ENCODE measurements around the gene OSBPL7.

OSBPL7 gene

DNA sequence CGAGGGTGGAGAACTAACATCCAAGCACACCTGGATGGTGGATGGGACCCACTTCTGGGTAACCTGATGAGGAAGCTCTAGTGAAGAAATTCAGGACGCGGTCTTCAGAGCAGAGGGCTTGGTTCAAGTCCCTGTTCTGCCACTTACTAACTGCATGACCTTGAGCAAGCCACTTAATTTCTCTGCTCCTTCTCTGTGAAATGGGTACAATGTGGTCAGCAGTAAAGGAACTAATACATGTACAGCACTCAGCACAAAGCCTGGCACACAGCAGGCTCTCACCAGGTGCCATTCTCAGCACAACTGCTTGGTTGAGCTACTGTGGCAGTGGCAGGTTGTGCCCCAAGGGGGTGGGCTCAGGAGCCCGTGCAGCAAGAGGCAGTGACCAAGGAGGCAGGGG, 1.9 kb upstream of the OSBPL7 start:
- DNase-seq (ENCODE audit: low read depth), result no peak
- TF ChIP-seq, protein P1, sequence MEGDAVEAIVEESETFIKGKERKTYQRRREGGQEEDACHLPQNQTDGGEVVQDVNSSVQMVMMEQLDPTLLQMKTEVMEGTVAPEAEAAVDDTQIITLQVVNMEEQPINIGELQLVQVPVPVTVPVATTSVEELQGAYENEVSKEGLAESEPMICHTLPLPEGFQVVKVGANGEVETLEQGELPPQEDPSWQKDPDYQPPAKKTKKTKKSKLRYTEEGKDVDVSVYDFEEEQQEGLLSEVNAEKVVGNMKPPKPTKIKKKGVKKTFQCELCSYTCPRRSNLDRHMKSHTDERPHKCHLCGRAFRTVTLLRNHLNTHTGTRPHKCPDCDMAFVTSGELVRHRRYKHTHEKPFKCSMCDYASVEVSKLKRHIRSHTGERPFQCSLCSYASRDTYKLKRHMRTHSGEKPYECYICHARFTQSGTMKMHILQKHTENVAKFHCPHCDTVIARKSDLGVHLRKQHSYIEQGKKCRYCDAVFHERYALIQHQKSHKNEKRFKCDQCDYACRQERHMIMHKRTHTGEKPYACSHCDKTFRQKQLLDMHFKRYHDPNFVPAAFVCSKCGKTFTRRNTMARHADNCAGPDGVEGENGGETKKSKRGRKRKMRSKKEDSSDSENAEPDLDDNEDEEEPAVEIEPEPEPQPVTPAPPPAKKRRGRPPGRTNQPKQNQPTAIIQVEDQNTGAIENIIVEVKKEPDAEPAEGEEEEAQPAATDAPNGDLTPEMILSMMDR (IDR thresholded peaks at IDR 0.05; ENCODE audit: low read depth, low read length, missing control alignments), result no peak
- no peak overlapping the region for H3K4me3 ChIP-seq (ENCODE audit: low read depth, low read length)

DNA sequence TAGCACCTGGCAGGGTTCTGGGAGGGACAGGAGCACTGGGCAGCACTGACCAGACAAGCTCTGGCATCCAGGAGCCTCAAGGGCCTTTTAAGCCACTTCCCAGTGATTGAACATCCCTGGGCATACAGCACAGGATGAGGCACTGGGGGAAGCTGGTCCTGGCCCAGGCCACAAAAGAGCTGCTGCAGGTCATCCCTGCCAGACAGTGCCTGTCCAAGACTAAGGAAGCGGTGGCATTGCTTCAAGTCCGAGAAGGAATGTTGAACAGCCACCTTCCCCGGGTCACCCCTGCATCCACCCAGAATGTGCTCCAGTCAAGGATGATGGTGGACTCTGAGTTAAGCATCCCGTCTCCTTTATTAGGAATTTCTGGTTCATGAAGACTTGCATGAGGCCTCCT, 1.2 kb upstream of the OSBPL7 start:
- TF ChIP-seq, protein P1 (IDR thresholded peaks at IDR 0.05; ENCODE audit: low read depth, low read length, missing control alignments), result no peak
- no peak overlapping the region for H3K4me3 ChIP-seq (ENCODE audit: low read depth, low read length)
- no peak for DNase-seq (ENCODE audit: low read depth)

DNA sequence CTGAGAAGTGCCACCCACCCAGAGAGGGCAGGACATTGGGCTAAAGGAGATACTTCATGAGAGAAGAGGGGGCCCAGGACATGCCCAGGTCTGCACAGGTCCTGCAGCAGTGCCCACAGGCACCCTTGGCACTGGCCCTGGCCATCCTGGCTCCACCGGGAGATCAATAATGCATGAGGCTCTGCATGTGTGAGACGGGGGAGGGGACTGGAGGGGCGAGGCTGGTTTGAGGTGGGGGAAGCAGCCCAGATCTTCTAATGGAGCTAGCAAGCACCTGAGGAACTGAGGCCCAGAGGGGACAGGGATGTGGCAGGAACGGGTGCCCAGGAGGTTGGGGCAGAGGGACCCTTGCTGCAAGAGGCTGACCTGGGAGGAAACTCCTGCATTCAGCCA, 567 bp downstream of the OSBPL7 start:
- TF ChIP-seq, protein P1 (IDR thresholded peaks at IDR 0.05; ENCODE audit: low read depth, low read length, missing control alignments), result no peak
- peak overlapping the region; percentile 74 for H3K4me3 ChIP-seq (ENCODE audit: low read depth, low read length)
- no peak for DNase-seq (ENCODE audit: low read depth)

DNA sequence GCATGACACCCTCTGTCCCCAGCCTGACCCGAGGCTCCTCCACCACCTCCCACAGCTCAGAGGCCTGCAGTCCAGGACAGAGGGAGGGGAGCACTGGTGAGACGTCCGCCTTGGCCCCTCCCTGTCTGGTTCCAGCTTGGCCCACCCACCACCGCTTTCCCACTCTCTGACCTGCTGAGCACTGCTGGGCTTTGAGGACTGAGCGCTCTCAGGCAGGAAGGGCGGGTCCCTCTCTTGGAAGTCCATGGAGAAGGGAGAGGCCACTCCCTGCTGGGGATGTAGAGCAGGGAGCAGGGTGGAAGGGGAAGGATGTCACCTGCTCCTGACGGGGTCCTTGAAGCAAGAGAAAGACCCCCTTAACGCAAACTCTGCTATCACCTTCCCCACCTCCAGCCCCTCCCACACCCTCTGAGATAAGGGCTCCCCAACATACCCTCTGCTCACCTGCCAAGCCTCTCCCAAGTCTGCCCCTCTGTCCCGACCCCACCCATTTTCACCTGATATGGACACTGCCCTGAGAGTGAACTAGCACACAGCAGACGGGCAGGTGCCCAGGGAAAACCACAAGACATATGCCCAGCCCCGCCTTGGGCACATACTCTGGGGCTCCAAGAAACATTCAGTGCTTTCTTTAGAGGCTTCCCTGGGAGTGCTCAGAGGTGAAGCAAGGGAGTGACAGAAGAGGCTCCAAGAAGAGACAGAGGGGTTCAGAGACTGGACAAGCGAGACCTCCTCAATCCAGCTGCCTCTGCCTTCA, 1.4 kb downstream of the OSBPL7 start:
- H3K4me3 ChIP-seq (ENCODE audit: low read depth, low read length), result no peak overlapping the region
- no peak for DNase-seq (ENCODE audit: low read depth)
- TF ChIP-seq, protein P1 (IDR thresholded peaks at IDR 0.05; ENCODE audit: low read depth, low read length, missing control alignments), result no peak

DNA sequence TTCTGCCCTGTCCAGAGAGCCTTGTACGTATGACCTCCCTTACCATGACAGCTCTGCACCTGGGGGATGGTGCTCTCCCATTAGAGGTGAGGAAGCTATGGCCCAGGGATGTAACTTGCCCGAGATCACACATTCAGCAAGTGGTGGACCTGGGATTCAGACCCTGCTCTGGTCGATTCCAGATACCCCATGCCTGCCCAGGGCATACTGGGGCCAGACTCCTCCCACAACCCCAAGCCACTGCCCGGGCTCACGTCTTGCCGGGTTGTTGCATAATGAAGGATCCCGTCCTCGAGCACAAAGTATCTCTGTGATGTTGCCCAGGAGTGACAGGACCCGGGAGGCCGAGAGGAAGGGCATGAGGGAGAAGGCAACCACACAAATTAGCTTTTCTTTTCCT, 2.1 kb downstream of the OSBPL7 start:
- TF ChIP-seq, protein P1 (IDR thresholded peaks at IDR 0.05; ENCODE audit: low read depth, low read length, missing control alignments), result no peak
- H3K4me3 ChIP-seq (ENCODE audit: low read depth, low read length), result no peak overlapping the region
- no peak for DNase-seq (ENCODE audit: low read depth)

DNA sequence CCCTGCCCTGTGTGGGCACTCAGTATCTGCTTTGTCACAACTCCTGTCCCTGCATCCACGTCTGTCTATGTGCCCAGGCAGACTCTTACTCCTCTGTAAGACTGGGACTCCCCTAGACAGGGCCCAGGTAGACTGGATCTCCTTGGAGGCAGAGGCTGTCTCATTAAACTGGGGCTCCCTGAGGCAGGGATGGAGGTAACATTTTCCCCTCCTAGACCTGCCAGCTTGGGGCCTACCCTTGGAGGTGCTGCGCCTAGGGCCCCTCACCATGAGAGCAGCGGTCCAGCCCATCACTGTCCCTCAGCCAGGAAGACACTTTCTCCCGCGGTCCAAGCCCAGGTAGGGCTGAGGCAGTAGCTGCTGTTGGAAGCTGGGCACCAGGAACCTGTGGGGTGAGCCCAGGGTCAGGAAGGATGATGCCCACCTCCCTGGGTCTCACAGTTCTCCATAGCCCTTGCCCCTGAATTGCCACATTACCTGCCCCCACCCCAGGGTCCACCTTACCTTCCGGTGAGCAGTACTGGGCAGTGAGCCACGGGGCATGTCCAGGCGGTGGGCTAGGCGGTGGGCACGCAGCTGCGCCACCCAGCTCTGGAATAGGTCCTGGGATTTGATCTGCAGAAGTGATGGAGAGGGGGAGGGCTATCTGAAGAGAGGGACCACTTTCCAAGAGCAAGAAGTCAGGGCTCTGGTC, 3.4 kb downstream of the OSBPL7 start:
- no peak for DNase-seq (ENCODE audit: low read depth)
- no peak overlapping the region for H3K4me3 ChIP-seq (ENCODE audit: low read depth, low read length)
- TF ChIP-seq, protein P1 (IDR thresholded peaks at IDR 0.05; ENCODE audit: low read depth, low read length, missing control alignments), result no peak
